DMS 273 (cell line): ENCODE results near the gene KRT2.

Experiments
- DNase-seq: peaks from one replicate; lab custom pipeline; 2025; ENCODE audit not compliant: unreplicated experiment; lab: John Stamatoyannopoulos, UW

KRT2 gene

GRCh38 chr12:52651726-52652261 lies at the start of gene KRT2:
KRT2 (minus strand) TSS chr12:52652211; CDS start chr12:52652142, 69 bp downstream.
- no peak for DNase-seq

- no peak for DNase-seq
These were observed 49.3 kb upstream of the KRT2 start for GRCh38 chr12:52701281-52701680.

GRCh38 chr12:52699960-52700359 lies 47.9 kb upstream of the KRT2 start:
- DNase-seq = no peak

- DNase-seq = no peak
These were observed 47.4 kb upstream of the KRT2 start for GRCh38 chr12:52699373-52699772.

- DNase-seq = no peak
These were observed 46.8 kb upstream of the KRT2 start for GRCh38 chr12:52698651-52699340.

- DNase-seq = no peak
These were observed 45.1 kb upstream of the KRT2 start for GRCh38 chr12:52697058-52697582.

GRCh38 chr12:52696588-52696987 lies 44.6 kb upstream of the KRT2 start:
- DNase-seq = no peak

- DNase-seq = no peak
These were observed 43.0 kb upstream of the KRT2 start for GRCh38 chr12:52695039-52695438.

GRCh38 chr12:52694151-52694550 lies 42.1 kb upstream of the KRT2 start:
- no peak for DNase-seq

- DNase-seq = no peak
These were observed 41.2 kb upstream of the KRT2 start for GRCh38 chr12:52693261-52693660.

- no peak for DNase-seq
These were observed 40.2 kb upstream of the KRT2 start for GRCh38 chr12:52692254-52692653.

- DNase-seq = no peak
These were observed 39.8 kb upstream of the KRT2 start for GRCh38 chr12:52691841-52692150.

GRCh38 chr12:52691076-52691840 lies 39.2 kb upstream of the KRT2 start:
- DNase-seq = peak; percentile 47

- DNase-seq = no peak
These were observed 38.5 kb upstream of the KRT2 start for GRCh38 chr12:52690351-52691075.

GRCh38 chr12:52689936-52690335 lies 37.9 kb upstream of the KRT2 start:
- no peak for DNase-seq

GRCh38 chr12:52689239-52689638 lies 37.2 kb upstream of the KRT2 start:
- no peak for DNase-seq

GRCh38 chr12:52688481-52688880 lies 36.5 kb upstream of the KRT2 start:
- no peak for DNase-seq

- DNase-seq = no peak
These were observed 35.7 kb upstream of the KRT2 start for GRCh38 chr12:52687497-52688385.

- DNase-seq = no peak
These were observed 34.9 kb upstream of the KRT2 start for GRCh38 chr12:52686756-52687487.

GRCh38 chr12:52686063-52686462 lies 34.1 kb upstream of the KRT2 start:
- DNase-seq = no peak
